DND-41 (cell line): ENCODE results near the gene MYL3.

Source experiments
- ATAC-seq: fragments of 200-7000 bp; cut with Tn5 transposase; 3 replicates; pipeline ENCODE4 v1.9.1; 2021; ENCODE audit warnings: low read depth; ENCODE audit not compliant: insufficient read depth
- DNase-seq: peaks from one replicate; pipeline ENCODE4 v3.0.0-alpha.2; 2020
- H2AFZ ChIP-seq: 2 replicates; pipeline ENCODE4 v1.6.0; 2012; ENCODE audit warnings: low read depth, low read length
- H3K27ac ChIP-seq: 2 replicates; pipeline ENCODE4 v1.5.1; 2012; ENCODE audit warnings: low read length, inconsistent platforms
- H3K27me3 ChIP-seq: fragments of 200-600 bp; sonication (generic); 2 replicates; pipeline ENCODE4 v1.6.0; 2012; ENCODE audit warnings: low read length, mild to moderate bottlenecking, inconsistent platforms; ENCODE audit not compliant: insufficient read depth, poor library complexity
- H3K36me3 ChIP-seq: 2 replicates; pipeline ENCODE4 v1.5.1; 2012; ENCODE audit warnings: low read length, inconsistent platforms; ENCODE audit not compliant: insufficient read depth
- H3K4me1 ChIP-seq: 2 replicates; pipeline ENCODE4 v1.5.1; 2012; ENCODE audit warnings: mild to moderate bottlenecking, low read length; ENCODE audit not compliant: insufficient read depth
- H3K4me2 ChIP-seq: 2 replicates; pipeline ENCODE4 v1.6.0; 2012; ENCODE audit warnings: mild to moderate bottlenecking, moderate library complexity, low read length, inconsistent platforms; ENCODE audit not compliant: insufficient read depth
- H3K4me3 ChIP-seq, 2 experiments: fragments of 200-600 bp in 1 of 2; shearing (Covaris generic) in 1 of 2; 2 replicates each; pipeline ENCODE4 v1.5.1; 2012 to 2016; ENCODE audit warnings: inconsistent platforms in 2 of 2, low read length in 2 of 2, mild to moderate bottlenecking in 2 of 2, low read depth in 1 of 2, moderate library complexity in 1 of 2
- H3K79me2 ChIP-seq: 2 replicates; pipeline ENCODE4 v1.6.0; 2012; ENCODE audit warnings: low read length, inconsistent platforms; ENCODE audit not compliant: insufficient read depth
- H3K9ac ChIP-seq: 2 replicates; pipeline ENCODE4 v1.6.0; 2012; ENCODE audit warnings: low read depth, mild to moderate bottlenecking, inconsistent platforms, low read length, moderate library complexity
- H3K9me3 ChIP-seq: 2 replicates; pipeline ENCODE4 v1.5.1; 2012; ENCODE audit warnings: low read length, moderate library complexity, mild to moderate bottlenecking, inconsistent platforms; ENCODE audit not compliant: insufficient read depth, severe bottlenecking
- H4K20me1 ChIP-seq: 2 replicates; pipeline ENCODE4 v1.6.0; 2012; ENCODE audit warnings: low read length; ENCODE audit not compliant: insufficient read depth
- EZH2 ChIP-seq: IDR thresholded peaks from 3 replicates; pipeline ENCODE4 v1.6.1; 2012; ENCODE audit warnings: borderline replicate concordance, low read depth, mild to moderate bottlenecking, moderate library complexity, low read length, inconsistent platforms; ENCODE audit not compliant: severe bottlenecking
- TF ChIP-seq, protein P1 (sequence below): IDR thresholded peaks from 2 replicates; pipeline ENCODE4 v1.5.1; 2012; ENCODE audit warnings: borderline replicate concordance, low read length, moderate library complexity, mild to moderate bottlenecking; ENCODE audit not compliant: poor library complexity, severe bottlenecking; ENCODE audit errors: extremely low read depth

Gene MYL3

DNA sequence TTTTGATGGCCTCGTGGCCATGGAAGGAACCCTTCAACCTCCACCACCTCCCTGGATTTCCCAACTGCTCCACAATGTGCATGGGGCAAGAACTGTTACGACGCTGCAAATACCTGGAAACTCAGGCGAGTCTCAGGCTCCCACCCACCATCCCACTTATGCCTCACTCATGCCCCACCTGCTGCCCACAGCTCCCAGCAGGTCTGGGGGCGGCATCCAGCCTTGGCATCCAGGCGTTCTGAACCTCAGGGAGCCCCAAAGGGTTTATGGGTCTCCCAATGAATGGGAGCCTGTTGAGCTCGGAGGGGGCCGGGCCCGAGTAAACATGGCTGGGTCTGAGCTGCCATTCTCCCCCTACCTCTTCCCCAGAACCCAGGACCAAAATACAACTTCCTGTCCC, 12.3 kb upstream of the MYL3 start:
- ATAC-seq: no peak
- Histone ChIP-seq H2AFZ (no peak overlapping the region), H3K9ac (no peak overlapping the region), H3K4me1 (no peaks in the 10 kb centered on the region), H3K4me2 (no peak overlapping the region), H3K27me3 (no peaks in the 10 kb centered on the region), H3K27ac (no peak overlapping the region), H3K9me3 (no peaks in the 10 kb centered on the region), H3K79me2 (no peaks in the 10 kb centered on the region), H3K36me3 (no peaks in the 10 kb centered on the region), H4K20me1 (no peaks in the 10 kb centered on the region; the same call in 1 of the 2 replicates), H3K4me3 (no peak overlapping the region)
- TF ChIP-seq, protein P1, sequence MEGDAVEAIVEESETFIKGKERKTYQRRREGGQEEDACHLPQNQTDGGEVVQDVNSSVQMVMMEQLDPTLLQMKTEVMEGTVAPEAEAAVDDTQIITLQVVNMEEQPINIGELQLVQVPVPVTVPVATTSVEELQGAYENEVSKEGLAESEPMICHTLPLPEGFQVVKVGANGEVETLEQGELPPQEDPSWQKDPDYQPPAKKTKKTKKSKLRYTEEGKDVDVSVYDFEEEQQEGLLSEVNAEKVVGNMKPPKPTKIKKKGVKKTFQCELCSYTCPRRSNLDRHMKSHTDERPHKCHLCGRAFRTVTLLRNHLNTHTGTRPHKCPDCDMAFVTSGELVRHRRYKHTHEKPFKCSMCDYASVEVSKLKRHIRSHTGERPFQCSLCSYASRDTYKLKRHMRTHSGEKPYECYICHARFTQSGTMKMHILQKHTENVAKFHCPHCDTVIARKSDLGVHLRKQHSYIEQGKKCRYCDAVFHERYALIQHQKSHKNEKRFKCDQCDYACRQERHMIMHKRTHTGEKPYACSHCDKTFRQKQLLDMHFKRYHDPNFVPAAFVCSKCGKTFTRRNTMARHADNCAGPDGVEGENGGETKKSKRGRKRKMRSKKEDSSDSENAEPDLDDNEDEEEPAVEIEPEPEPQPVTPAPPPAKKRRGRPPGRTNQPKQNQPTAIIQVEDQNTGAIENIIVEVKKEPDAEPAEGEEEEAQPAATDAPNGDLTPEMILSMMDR: no peak
- TF ChIP-seq EZH2: no peak
- DNase-seq: no peak

DNA sequence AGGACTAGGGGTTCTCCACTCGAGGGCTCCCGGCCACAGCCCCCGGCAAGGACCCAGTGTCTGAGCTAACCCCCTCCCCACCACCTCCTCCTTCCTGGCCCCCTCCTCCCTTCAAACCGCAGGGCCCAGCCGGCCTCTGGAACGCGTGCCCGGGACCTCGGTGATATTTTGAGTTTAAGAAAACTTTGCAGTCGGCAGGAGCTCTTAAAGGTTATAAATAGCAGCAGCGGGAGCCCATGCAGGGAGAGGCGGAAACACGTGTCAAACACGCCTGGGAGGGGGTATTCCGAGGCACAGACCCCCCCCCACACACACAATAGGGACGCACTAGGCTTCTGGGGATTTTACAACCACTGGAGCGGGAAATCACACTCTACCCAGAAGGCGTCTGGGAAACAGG, 11.2 kb upstream of the MYL3 start:
- Histone ChIP-seq H3K79me2 (no peaks in the 10 kb centered on the region), H2AFZ (no peak overlapping the region), H3K9me3 (no peaks in the 10 kb centered on the region), H3K4me3 (no peak overlapping the region), H4K20me1 (no peaks in the 10 kb centered on the region; the same call in 1 of the 2 replicates), H3K9ac (no peak overlapping the region), H3K27me3 (no peaks in the 10 kb centered on the region), H3K27ac (no peak overlapping the region), H3K36me3 (no peaks in the 10 kb centered on the region), H3K4me2 (no peak overlapping the region), H3K4me1 (no peaks in the 10 kb centered on the region)
- ATAC-seq (no peak), DNase-seq (no peak)
- TF ChIP-seq EZH2: no peak
- TF ChIP-seq, protein P1: no peak

DNA sequence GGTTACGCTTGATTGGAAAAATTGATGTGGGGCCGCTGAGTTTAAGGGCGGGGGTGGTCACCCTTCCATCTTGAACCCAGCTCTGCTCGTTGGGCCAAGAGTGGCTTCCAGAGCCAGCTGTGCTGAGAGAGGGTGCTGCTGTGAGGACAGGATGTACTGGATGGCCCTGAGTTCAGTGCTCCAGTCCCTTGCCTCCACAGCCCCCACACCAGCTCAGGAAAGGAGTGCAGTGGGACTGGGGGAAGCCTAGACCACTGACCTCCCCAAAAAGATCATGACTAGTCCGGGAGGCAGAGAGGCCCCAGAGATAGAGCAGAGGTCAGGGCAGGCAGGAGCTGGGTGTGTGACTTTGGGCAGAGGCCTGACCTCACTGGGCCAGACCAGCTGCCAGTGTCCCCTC, 10.3 kb upstream of the MYL3 start:
- Histone ChIP-seq H3K9me3 (no peaks in the 10 kb centered on the region), H3K36me3 (no peaks in the 10 kb centered on the region), H4K20me1 (no peaks in the 10 kb centered on the region; the same call in 1 of the 2 replicates), H3K79me2 (no peaks in the 10 kb centered on the region), H3K4me3 (no peak overlapping the region), H3K27ac (no peak overlapping the region), H3K27me3 (no peaks in the 10 kb centered on the region), H2AFZ (no peak overlapping the region), H3K4me2 (no peak overlapping the region), H3K9ac (no peak overlapping the region), H3K4me1 (no peaks in the 10 kb centered on the region)
- DNase-seq: no peak
- TF ChIP-seq, protein P1: no peak
- no peak for TF ChIP-seq EZH2
- no peak for ATAC-seq

DNA sequence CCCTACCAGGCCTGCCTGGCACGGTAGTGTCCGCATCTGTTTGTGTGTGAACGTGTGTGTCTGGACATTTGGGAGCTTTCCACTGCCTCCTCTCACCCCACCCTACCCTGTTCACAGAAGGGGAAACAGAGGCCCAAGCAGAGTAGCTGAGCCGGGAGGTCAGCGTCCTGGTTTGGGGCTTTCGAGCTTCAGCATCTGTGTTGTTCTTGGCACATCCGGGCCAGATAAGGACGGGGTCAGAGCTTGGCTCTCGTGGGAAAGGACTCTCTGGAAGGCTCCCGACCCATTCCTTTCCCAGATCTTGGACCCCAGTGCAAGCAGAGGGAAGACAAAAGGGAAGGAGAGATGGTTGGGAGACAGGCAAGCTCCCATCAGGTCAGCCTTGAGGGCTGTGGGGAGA, 8.0 kb upstream of the MYL3 start:
- no peak overlapping the region for H3K4me2 ChIP-seq
- DNase-seq (no peak), ATAC-seq (no peak)
- H3K4me3 ChIP-seq: no peak overlapping the region
- no peaks in the 10 kb centered on the region for H3K9me3 ChIP-seq
- H3K36me3 ChIP-seq: no peaks in the 10 kb centered on the region
- no peak for TF ChIP-seq EZH2
- TF ChIP-seq, protein P1: no peak
- H2AFZ ChIP-seq: no peak overlapping the region
- no peaks in the 10 kb centered on the region for H3K27me3 ChIP-seq
- no peaks in the 10 kb centered on the region for H3K79me2 ChIP-seq
- H3K9ac ChIP-seq: no peak overlapping the region
- no peaks in the 10 kb centered on the region; the same call in 1 of the 2 replicates for H4K20me1 ChIP-seq
- no peak overlapping the region for H3K27ac ChIP-seq
- no peaks in the 10 kb centered on the region for H3K4me1 ChIP-seq
